Measurements from ENCODE around the gene MRLN.
"Not testable (repeated sequence)": the region's sequence is repeated elsewhere in the genome, so short reads cannot be mapped to it uniquely, and the experiment has no call there.

MRLN gene

GRCh38 chr10:59770689-59771088 is 17.4 kb upstream of the MRLN start:
- Mint-ChIP-seq H3K9me3 (peaks cover 0 to 7% of the 10 kb centered on the region in 2 donors), H3K4me3 (no peak overlapping the region), H3K4me1 (no peaks in the 10 kb centered on the region), H3K27me3 (peaks cover 12 to 17% of the 10 kb centered on the region in 2 donors), H3K27ac (no peak overlapping the region), H3K36me3 (peaks cover 4 to 9% of the 10 kb centered on the region in 2 donors)
- DNase-seq: no peak
- ATAC-seq (replicated peaks): no peak

GRCh38 chr10:59762505-59762904 is 9.2 kb upstream of the MRLN start:
- Mint-ChIP-seq H3K27ac (no peak overlapping the region), H3K36me3 (peaks cover 0 to 7% of the 10 kb centered on the region in 2 donors), H3K27me3 (peaks cover 12 to 13% of the 10 kb centered on the region in 2 donors), H3K4me1 (no peaks in the 10 kb centered on the region), H3K4me3 (no peak overlapping the region), H3K9me3 (peaks cover 3 to 8% of the 10 kb centered on the region in 2 donors)
- DNase-seq (no peak), ATAC-seq (replicated peaks) (no peak)

GRCh38 chr10:59757966-59758365 is 4.7 kb upstream of the MRLN start:
- peaks cover 0 to 7% of the 10 kb centered on the region in 2 donors for H3K36me3 Mint-ChIP-seq
- H3K4me1 Mint-ChIP-seq: no peaks in the 10 kb centered on the region
- DNase-seq (no peak), ATAC-seq (replicated peaks) (peak in 1 of 2 donors; percentile 34)
- H3K4me3 Mint-ChIP-seq: no peak overlapping the region
- H3K9me3 Mint-ChIP-seq: peaks cover 3 to 8% of the 10 kb centered on the region in 2 donors
- no peak overlapping the region for H3K27ac Mint-ChIP-seq
- peaks cover 0 to 7% of the 10 kb centered on the region in 2 donors for H3K27me3 Mint-ChIP-seq

- H3K4me1 Mint-ChIP-seq: no peaks in the 10 kb centered on the region
Measured at GRCh38 chr10:59754951-59755350, 1.7 kb upstream of the MRLN start.

GRCh38 chr10:59752278-59752940 is 846 bp downstream of the MRLN start:
- Mint-ChIP-seq H3K36me3 (no peaks in the 10 kb centered on the region), H3K9me3 (no peaks in the 10 kb centered on the region), H3K4me1 (no peaks in the 10 kb centered on the region), H3K4me3 (no peak overlapping the region), H3K27me3 (peaks cover 0 to 23% of the 10 kb centered on the region in 2 donors), H3K27ac (no peak overlapping the region)
- no peak for DNase-seq
- ATAC-seq (replicated peaks): no peak

More at GRCh38 chr10:59754951-59755350, 1.7 kb upstream of the MRLN start:
- Mint-ChIP-seq H3K36me3 (no peaks in the 10 kb centered on the region), H3K4me3 (no peak overlapping the region), H3K27ac (no peak overlapping the region), H3K9me3 (no peaks in the 10 kb centered on the region), H3K27me3 (peaks cover 0 to 11% of the 10 kb centered on the region in 2 donors)
- no peak for DNase-seq
- ATAC-seq (replicated peaks): no peak

- Mint-ChIP-seq H3K4me3 (no peak overlapping the region), H3K4me1 (no peaks in the 10 kb centered on the region), H3K9me3 (no peaks in the 10 kb centered on the region), H3K36me3 (no peaks in the 10 kb centered on the region), H3K27me3 (peaks cover 0 to 23% of the 10 kb centered on the region in 2 donors), H3K27ac (no peak overlapping the region)
- ATAC-seq (replicated peaks): no peak
- no peak for DNase-seq
Measured at GRCh38 chr10:59750155-59750945, 2.9 kb downstream of the MRLN start.

- no peak overlapping the region for H3K27ac Mint-ChIP-seq
- no peak overlapping the region for H3K4me3 Mint-ChIP-seq
- no peaks in the 10 kb centered on the region for H3K36me3 Mint-ChIP-seq
- H3K4me1 Mint-ChIP-seq: no peaks in the 10 kb centered on the region
- peaks cover 0 to 1% of the 10 kb centered on the region in 2 donors for H3K9me3 Mint-ChIP-seq
- H3K27me3 Mint-ChIP-seq: peaks cover 0 to 23% of the 10 kb centered on the region in 2 donors
- ATAC-seq (replicated peaks): no peak
- DNase-seq: no peak
Measured at GRCh38 chr10:59748834-59749233, 4.4 kb downstream of the MRLN start.

GRCh38 chr10:59745163-59745650 is 8.0 kb downstream of the MRLN start:
- no peak overlapping the region for H3K4me3 Mint-ChIP-seq
- no peaks in the 10 kb centered on the region for H3K4me1 Mint-ChIP-seq
- H3K27me3 Mint-ChIP-seq: peaks cover 0 to 12% of the 10 kb centered on the region in 2 donors
- no peaks in the 10 kb centered on the region for H3K36me3 Mint-ChIP-seq
- no peak for DNase-seq
- H3K9me3 Mint-ChIP-seq: peaks cover 0 to 4% of the 10 kb centered on the region in 2 donors
- no peak overlapping the region for H3K27ac Mint-ChIP-seq
- ATAC-seq (replicated peaks): no peak

GRCh38 chr10:59744762-59745161 is 8.5 kb downstream of the MRLN start:
- not testable (repeated sequence) for H3K9me3 Mint-ChIP-seq; H3K27ac Mint-ChIP-seq; ATAC-seq (replicated peaks); DNase-seq; H3K4me3 Mint-ChIP-seq; H3K36me3 Mint-ChIP-seq; H3K4me1 Mint-ChIP-seq
- H3K27me3 Mint-ChIP-seq: peaks cover 0 to 11% of the 10 kb centered on the region in 2 donors

- H3K9me3 Mint-ChIP-seq; DNase-seq; H3K4me1 Mint-ChIP-seq; H3K36me3 Mint-ChIP-seq; H3K4me3 Mint-ChIP-seq; ATAC-seq (replicated peaks): not testable (repeated sequence)
- H3K27ac Mint-ChIP-seq: peak overlapping the region; percentile 37
- peaks cover 0 to 11% of the 10 kb centered on the region in 2 donors for H3K27me3 Mint-ChIP-seq
Measured at GRCh38 chr10:59744156-59744555, 9.1 kb downstream of the MRLN start.

GRCh38 chr10:59741583-59741982 is 11.7 kb downstream of the MRLN start:
- H3K9me3 Mint-ChIP-seq: peaks cover 0 to 4% of the 10 kb centered on the region in 2 donors
- no peaks in the 10 kb centered on the region for H3K36me3 Mint-ChIP-seq
- H3K4me1 Mint-ChIP-seq: no peaks in the 10 kb centered on the region
- H3K27ac Mint-ChIP-seq: no peak overlapping the region
- H3K27me3 Mint-ChIP-seq: peaks cover 6 to 8% of the 10 kb centered on the region in 2 donors
- DNase-seq (no peak), ATAC-seq (replicated peaks) (no peak)
- no peak overlapping the region for H3K4me3 Mint-ChIP-seq

- no peak for DNase-seq
- Mint-ChIP-seq H3K27ac (no peak overlapping the region), H3K9me3 (peaks cover 0 to 4% of the 10 kb centered on the region in 2 donors), H3K27me3 (peaks cover 6 to 8% of the 10 kb centered on the region in 2 donors), H3K4me3 (no peak overlapping the region), H3K36me3 (no peaks in the 10 kb centered on the region), H3K4me1 (no peaks in the 10 kb centered on the region)
- no peak for ATAC-seq (replicated peaks)
Measured at GRCh38 chr10:59741048-59741447, 12.2 kb downstream of the MRLN start.

- Mint-ChIP-seq H3K4me1 (peaks cover 0 to 5% of the 10 kb centered on the region in 2 donors), H3K4me3 (no peak overlapping the region), H3K27ac (no peak overlapping the region), H3K27me3 (peaks cover 6 to 8% of the 10 kb centered on the region in 2 donors), H3K9me3 (no peaks in the 10 kb centered on the region), H3K36me3 (no peaks in the 10 kb centered on the region)
- ATAC-seq (replicated peaks) (no peak), DNase-seq (no peak)
Measured at GRCh38 chr10:59736749-59737148, 16.5 kb downstream of the MRLN start.

GRCh38 chr10:59735296-59735695 is 18.0 kb downstream of the MRLN start:
- Mint-ChIP-seq H3K27ac (no peak overlapping the region), H3K36me3 (no peaks in the 10 kb centered on the region), H3K4me1 (peaks cover 0 to 5% of the 10 kb centered on the region in 2 donors), H3K9me3 (no peaks in the 10 kb centered on the region), H3K27me3 (peaks cover 6 to 8% of the 10 kb centered on the region in 2 donors), H3K4me3 (no peak overlapping the region)
- ATAC-seq (replicated peaks) (no peak), DNase-seq (no peak)
